Spleen (tissue), 11 donors: ENCODE data around the gene GSE1. TPM values are rescaled to one million over a fixed set of nuclear protein-coding genes. Genes with fewer than 3 reads are reported as not detected.

ENCODE experiments used
- DNase-seq: peaks from one replicate; pipeline ENCODE4 v3.0.0-alpha.2; 2020
- H3K27ac ChIP-seq, 8 donors: fragments of 200-600 bp; sonication (generic) in 7 of 8; 1 replicate in 4 of 8; 2 replicates in 4 of 8; pipeline versions ENCODE4 v1.5.0 to v1.8.0; 2016 to 2021; ENCODE audit warnings: inconsistent platforms in 4 of 8, mild to moderate bottlenecking in 4 of 8, moderate library complexity in 1 of 8
- H3K27me3 ChIP-seq, 7 donors: fragments of 200-600 bp; sonication (generic) in 6 of 7; replicated peaks in 1 of 7; 1 replicate in 4 of 7; 2 replicates in 3 of 7; pipeline versions ENCODE4 v1.5.0 to v1.8.0; 2016 to 2021; ENCODE audit warnings: inconsistent platforms in 3 of 7, mild to moderate bottlenecking in 1 of 7
- H3K36me3 ChIP-seq, 6 donors: fragments of 200-600 bp; sonication (generic) in 5 of 6; 1 replicate in 4 of 6; 2 replicates in 2 of 6; pipeline versions ENCODE4 v1.5.0 to v1.8.0; 2016 to 2021; ENCODE audit warnings: inconsistent platforms in 2 of 6
- H3K4me1 ChIP-seq, 6 donors: fragments of 200-600 bp; sonication (generic) in 5 of 6; 1 replicate in 3 of 6; 2 replicates in 3 of 6; pipeline versions ENCODE4 v1.5.0 to v1.8.0; 2016 to 2021; ENCODE audit warnings: inconsistent platforms in 3 of 6
- H3K4me3 ChIP-seq, 8 donors: fragments of 200-600 bp; sonication (generic) in 7 of 8; 1 replicate in 4 of 8; 2 replicates in 4 of 8; pipeline versions ENCODE4 v1.5.0 to v1.8.0; 2016 to 2021; ENCODE audit warnings: inconsistent platforms in 4 of 8, mild to moderate bottlenecking in 4 of 8, moderate library complexity in 2 of 8
- H3K9me3 ChIP-seq, 8 donors: fragments of 200-600 bp; sonication (generic) in 7 of 8; 1 replicate in 4 of 8; 2 replicates in 4 of 8; pipeline versions ENCODE4 v1.5.0 to v1.8.0; 2016 to 2021; ENCODE audit warnings: inconsistent platforms in 4 of 8
- CTCF ChIP-seq, 11 experiments: fragments of 200-600 bp in 7 of 11; fragments of 450-650 bp in 4 of 11; sonication (generic) in 4 of 11; IDR thresholded peaks in 8 of 11; conservative IDR thresholded peaks in 3 of 11; 1 replicate in 7 of 11; 2 replicates in 4 of 11; pipeline versions ENCODE4 v1.4.0 to v1.8.0; 2016 to 2021; ENCODE audit warnings: antibody characterized with exemption in 11 of 11, inconsistent platforms in 4 of 11, mild to moderate bottlenecking in 1 of 11
- POLR2A ChIP-seq, 3 donors: fragments of 450-650 bp; IDR thresholded peaks; one replicate each; pipeline ENCODE4 v1.5.1; 2017; ENCODE audit warnings: antibody characterized with exemption in 3 of 3, mild to moderate bottlenecking in 1 of 3
- POLR2AphosphoS5 ChIP-seq, 3 donors: sonication (generic); formaldehyde crosslinking; IDR thresholded peaks; one replicate each; pipeline ENCODE4 v1.5.1; 2017; ENCODE audit warnings: antibody characterized with exemption in 3 of 3
- WGBS, 5 donors: extraction: QIAGEN DNeasy Blood & Tissue Kit in 3 of 5; methylation state at CpG; one replicate each; pipeline versions ENCODE4 v1.1.5 to v1.1.7; 2013 to 2018; 5-methylcytosine and 5-hydroxymethylcytosine counted together
- intact Hi-C: fragments of 100-400 bp; cut with DNase I; formaldehyde crosslinking; loops from one replicate; pipeline ENCODE4 v1.15.0; 2023; ENCODE audit warnings: low total_unique reads
- polyA plus RNA-seq, 3 donors: library from polyadenylated mRNA; stranded (reverse); fragments of 200-250 nt; gene quantifications; one replicate each; pipeline ENCODE4 v1.2.1, GENCODE V29; 2013
- total RNA-seq, 7 donors: library from RNA; depleted of rRNA in 3 of 7; stranded (reverse); fragments of >200 nt in 3 of 7; fragmentation: NEBNext Ultra II Directional in 4 of 7; extraction: Animal tissue kit (Norgen Biotek cat#: 25700) in 4 of 7; gene quantifications; one replicate each; pipeline versions ENCODE4 v1.1.0 to v1.2.1, GENCODE V29; 2016 to 2021
- donor health status: healthy with polysubstance abuse.
- donor health status: DM: no; HTN: no; CAD: no; lungs with moderate emphysema.
- donor health status: DM: no; HTN: no; CAD: no.
- donor health status: Bipolar disorder and iron deficiency.
- donor health status: healthy.
- donor health status: DM: no; HTN: no; CAD: no.
- donor health status: DM: yes; HTN: yes; CAD: no.

The GSE1 gene
- total and polyA plus RNA-seq, 10 donors = 7.4 to 121 (median 86.3) TPM

GRCh38 chr16:85621698-85622428 is 8.7 kb downstream of the GSE1 start:
- intact Hi-C loops = no loop called here
- H3K4me1 ChIP-seq = peaks cover 25 to 87% (median 64%) of the 10 kb centered on the region in 6 donors
- H3K27me3 ChIP-seq = no peaks in the 10 kb centered on the region
- WGBS, 5 donors = 90 to 94% (median 91%) methylated on average over 11 to 13 of the region's 13 CpGs
- DNase-seq = no peak
- no peaks in the 10 kb centered on the region for H3K9me3 ChIP-seq
- H3K27ac ChIP-seq = no peak overlapping the region
- TF ChIP-seq POLR2AphosphoS5 (IDR thresholded peaks at IDR 0.05) (no peak), POLR2A (IDR thresholded peaks at IDR 0.05) (no peak)
- no peak overlapping the region for H3K4me3 ChIP-seq
- H3K36me3 ChIP-seq = peaks cover 0 to 48% (median 0%) of the 10 kb centered on the region in 6 donors

DNA sequence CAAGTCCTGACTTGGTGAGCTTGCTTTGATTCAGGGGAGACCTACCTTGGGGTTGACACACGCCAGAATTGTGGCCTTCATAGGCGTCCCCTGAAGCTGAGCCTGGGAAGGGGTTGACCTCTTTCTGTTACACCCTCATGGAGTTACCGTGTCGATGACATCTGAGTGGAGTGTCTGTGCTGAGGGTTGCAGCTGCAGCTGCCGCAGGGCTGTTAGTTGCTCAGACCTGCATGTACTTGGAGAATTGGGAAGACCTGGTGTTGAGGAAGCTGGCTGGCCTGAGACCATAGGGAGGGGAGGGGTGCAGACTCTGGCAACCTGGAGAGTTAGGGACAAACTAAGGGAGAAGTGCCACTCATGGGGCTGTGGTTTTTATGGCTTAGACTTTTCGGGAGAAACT is 9.6 kb downstream of the GSE1 start:
- DNase-seq = no peak
- Histone ChIP-seq H3K27ac (no peak overlapping the region), H3K4me1 (peaks cover 19 to 87% (median 60%) of the 10 kb centered on the region in 6 donors), H3K9me3 (no peaks in the 10 kb centered on the region), H3K36me3 (peaks cover 0 to 51% (median 0%) of the 10 kb centered on the region in 6 donors), H3K4me3 (no peak overlapping the region), H3K27me3 (no peaks in the 10 kb centered on the region)
- 75 to 93% (median 79%) methylated on average over 5 to 6 of the region's 6 CpGs for WGBS, 5 donors
- TF ChIP-seq CTCF (IDR thresholded peaks at IDR 0.05 in 8 of 11, conservative IDR thresholded peaks at IDR 0.05 in 3 of 11) (no peak), POLR2A (IDR thresholded peaks at IDR 0.05) (no peak), POLR2AphosphoS5 (IDR thresholded peaks at IDR 0.05) (no peak)
- intact Hi-C loops = no loop called here

DNA sequence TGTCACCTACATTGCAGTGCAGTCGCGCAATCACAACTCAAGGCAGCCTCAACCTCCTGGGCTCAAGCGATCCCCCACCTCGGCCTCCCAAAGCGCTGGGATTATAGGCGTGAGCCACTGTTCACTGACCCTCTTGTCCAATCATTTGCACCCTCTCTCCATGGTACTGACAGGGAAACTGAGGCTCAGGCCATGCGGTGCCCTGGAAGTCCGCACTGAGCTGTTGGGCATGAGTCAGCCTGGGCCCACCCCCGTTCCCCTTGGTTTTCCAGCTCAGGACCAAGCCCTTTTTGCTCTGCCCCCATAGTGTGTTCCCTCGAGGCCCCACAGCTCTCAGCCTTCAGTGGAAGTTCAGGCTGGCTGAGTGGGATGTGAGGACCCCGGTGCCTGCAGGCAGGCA is 10.1 kb downstream of the GSE1 start:
- Histone ChIP-seq H3K4me1 (peaks cover 16 to 87% (median 58%) of the 10 kb centered on the region in 6 donors), H3K36me3 (peaks cover 0 to 57% (median 0%) of the 10 kb centered on the region in 6 donors), H3K27ac (no peak overlapping the region), H3K4me3 (no peak overlapping the region), H3K27me3 (no peaks in the 10 kb centered on the region), H3K9me3 (no peaks in the 10 kb centered on the region)
- TF ChIP-seq POLR2A (IDR thresholded peaks at IDR 0.05) (no peak), POLR2AphosphoS5 (IDR thresholded peaks at IDR 0.05) (no peak), CTCF (IDR thresholded peaks at IDR 0.05 in 8 of 11, conservative IDR thresholded peaks at IDR 0.05 in 3 of 11) (no peak)
- DNase-seq = no peak
- 89 to 96% (median 95%) methylated on average over 11 of the region's 11 CpGs for WGBS, 5 donors
- intact Hi-C loops = no loop called here

DNA sequence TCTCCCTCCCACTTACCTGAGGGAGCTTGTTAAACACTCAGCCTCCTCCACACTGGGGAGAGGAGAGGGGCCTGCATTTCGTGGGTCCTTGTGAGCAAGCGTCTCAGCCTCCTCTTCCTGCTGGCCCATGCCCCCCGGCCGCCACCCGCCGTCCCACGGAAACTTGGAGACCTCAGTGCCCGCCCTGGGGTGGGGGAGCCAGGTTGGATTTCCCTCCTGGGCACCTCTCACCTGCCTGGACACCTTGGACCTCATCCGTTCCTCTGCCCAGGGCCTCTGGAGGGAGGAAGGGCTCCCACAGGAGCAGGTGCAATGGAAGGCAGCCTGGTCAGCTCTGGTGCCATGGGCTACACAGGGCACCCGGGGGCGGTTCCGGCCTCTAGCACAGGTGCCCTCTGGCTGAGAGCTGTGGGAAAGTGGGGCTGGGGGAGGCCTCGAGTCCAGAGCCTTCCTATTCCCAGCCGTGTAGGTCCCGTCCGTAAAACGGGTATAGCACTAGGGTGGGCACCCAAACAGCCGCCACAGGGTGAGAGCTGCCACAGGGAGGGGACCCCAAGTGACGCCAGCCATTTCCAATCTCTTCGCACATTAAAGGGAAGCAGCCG is 11.0 kb downstream of the GSE1 start:
- no peak for TF ChIP-seq CTCF (IDR thresholded peaks at IDR 0.05 in 8 of 11, conservative IDR thresholded peaks at IDR 0.05 in 3 of 11)
- TF ChIP-seq POLR2AphosphoS5 (IDR thresholded peaks at IDR 0.05) = no peak
- Histone ChIP-seq H3K27ac (no peak overlapping the region), H3K4me1 (peaks cover 16 to 79% (median 55%) of the 10 kb centered on the region in 6 donors), H3K4me3 (no peak overlapping the region), H3K36me3 (peaks cover 0 to 56% (median 2%) of the 10 kb centered on the region in 6 donors), H3K27me3 (no peaks in the 10 kb centered on the region), H3K9me3 (peaks cover 0 to 5% (median 2%) of the 10 kb centered on the region in 8 donors)
- no peak for DNase-seq
- intact Hi-C loops = no loop called here
- 84 to 92% (median 88%) methylated on average over 17 to 21 of the region's 21 CpGs for WGBS, 5 donors
